Adrenal gland (tissue), 12 donors: ENCODE data around the gene CPN1. TPM values are rescaled to one million over a fixed set of nuclear protein-coding genes. Genes with fewer than 3 reads are reported as not detected.

Source experiments
- DNase-seq, 7 donors: peaks; one replicate each; pipeline ENCODE4 v3.0.0-alpha.2; 2019 to 2020
- H3K27ac ChIP-seq, 5 donors: fragments of 200-600 bp; sonication (generic) in 4 of 5; 1 replicate in 3 of 5; 2 replicates in 2 of 5; pipeline versions ENCODE4 v1.5.1 to v1.8.0; 2016 to 2020; ENCODE audit warnings: mild to moderate bottlenecking in 1 of 5
- H3K27me3 ChIP-seq: fragments of 200-600 bp; 2 replicates; pipeline ENCODE4 v1.8.0; 2021
- H3K36me3 ChIP-seq, 2 donors: fragments of 200-600 bp; replicated peaks in 1 of 2; 1 replicate in 1 of 2; 2 replicates in 1 of 2; pipeline versions ENCODE4 v1.5.1 to v1.8.0; 2018 to 2022
- H3K4me1 ChIP-seq, 2 donors: fragments of 200-600 bp; replicated peaks in 1 of 2; 1 replicate in 1 of 2; 2 replicates in 1 of 2; pipeline versions ENCODE4 v1.5.1 to v1.8.0; 2018 to 2021
- H3K4me3 ChIP-seq, 4 donors: fragments of 200-600 bp; sonication (generic) in 3 of 4; one replicate each; pipeline ENCODE4 v1.5.1; 2016 to 2018
- H3K9me3 ChIP-seq, 3 donors: fragments of 200-600 bp; sonication (generic) in 1 of 3; replicated peaks in 1 of 3; 1 replicate in 2 of 3; 2 replicates in 1 of 3; pipeline versions ENCODE4 v1.5.1 to v1.8.0; 2016 to 2021
- POLR2A ChIP-seq, 2 donors: fragments of 450-650 bp; IDR thresholded peaks; one replicate each; pipeline ENCODE4 v1.6.1; 2017; ENCODE audit warnings: antibody characterized with exemption in 2 of 2, mild to moderate bottlenecking in 2 of 2, moderate library complexity in 1 of 2
- WGBS, 4 donors: extraction: QIAGEN DNeasy Blood & Tissue Kit in 2 of 4; methylation state at CpG; one replicate each; pipeline versions ENCODE4 v1.1.5 to v1.1.7; 2013 to 2017; 5-methylcytosine and 5-hydroxymethylcytosine counted together
- intact Hi-C, 2 donors: fragments of 100-400 bp; cut with DNase I; formaldehyde crosslinking; loops; one replicate each; pipeline versions ENCODE4 v1.14.1 to v1.15.0; 2022 to 2023
- polyA plus RNA-seq, 3 donors: library from polyadenylated mRNA; stranded (reverse); fragments of 200-250 nt in 2 of 3; fragments of 350-450 nt in 1 of 3; fragmentation: Illumina TruSeq in 1 of 3; extraction: RNeasy Lipid Tissue Mini Kit (QIAGEN cat#74804) in 1 of 3; gene quantifications; one replicate each; pipeline ENCODE4 v1.2.3, GENCODE V29; 2013 to 2014
- total RNA-seq, 9 donors: library from RNA; depleted of rRNA in 4 of 9; stranded (reverse); fragments of >200 nt in 4 of 9; fragments of 120-200 nt in 1 of 9; fragmentation: NEBNext Ultra II Directional in 1 of 9; extraction: Animal tissue kit (Norgen Biotek cat#: 25700) in 1 of 9; gene quantifications; one replicate each; pipeline versions ENCODE4 v1.1.0 to v1.2.4, GENCODE V29; 2013 to 2023
- TF ChIP-seq, protein P1 (sequence below), 6 experiments: fragments of 450-650 bp in 4 of 6; fragments of 200-600 bp in 2 of 6; sonication (generic) in 1 of 6; IDR thresholded peaks; 1 replicate in 5 of 6; 2 replicates in 1 of 6; pipeline versions ENCODE4 v1.5.1 to v1.8.0; 2016 to 2021; ENCODE audit warnings: antibody characterized with exemption in 6 of 6, mild to moderate bottlenecking in 2 of 6, moderate library complexity in 1 of 6
- donor health status: healthy with polysubstance abuse.
- donor health status: Bipolar disorder and iron deficiency.
- donor health status: DM: yes; HTN: yes; CAD: no.
- donor health status: DM: no; HTN: no; CAD: no.
- donor health status: DM: no; HTN: no; CAD: no.
- donor health status: DM: yes; HTN: yes; CAD: no.

Gene CPN1
- total and polyA plus RNA-seq, 12 donors, result not detected

DNA sequence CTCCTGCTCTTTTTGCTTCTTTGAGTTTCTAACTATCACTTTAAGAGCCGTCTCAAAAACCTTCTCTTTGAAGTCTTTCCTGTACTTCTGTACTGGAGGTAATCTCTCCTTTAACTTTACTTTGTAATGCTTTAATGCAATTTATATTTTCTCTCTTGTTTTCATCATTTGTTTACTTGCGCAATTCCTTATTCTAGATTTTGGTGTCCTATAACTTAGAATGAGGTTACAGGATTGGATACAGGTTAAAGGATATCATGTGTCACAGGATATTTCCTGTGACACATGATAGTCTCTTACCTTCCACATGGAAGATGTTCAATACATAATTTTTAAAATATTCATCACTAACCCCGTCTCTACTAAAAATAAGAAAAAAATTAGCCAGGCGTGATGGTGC, 42.4 kb upstream of the CPN1 start:
- intact Hi-C loops, result no loop called here
- TF ChIP-seq, protein P1, sequence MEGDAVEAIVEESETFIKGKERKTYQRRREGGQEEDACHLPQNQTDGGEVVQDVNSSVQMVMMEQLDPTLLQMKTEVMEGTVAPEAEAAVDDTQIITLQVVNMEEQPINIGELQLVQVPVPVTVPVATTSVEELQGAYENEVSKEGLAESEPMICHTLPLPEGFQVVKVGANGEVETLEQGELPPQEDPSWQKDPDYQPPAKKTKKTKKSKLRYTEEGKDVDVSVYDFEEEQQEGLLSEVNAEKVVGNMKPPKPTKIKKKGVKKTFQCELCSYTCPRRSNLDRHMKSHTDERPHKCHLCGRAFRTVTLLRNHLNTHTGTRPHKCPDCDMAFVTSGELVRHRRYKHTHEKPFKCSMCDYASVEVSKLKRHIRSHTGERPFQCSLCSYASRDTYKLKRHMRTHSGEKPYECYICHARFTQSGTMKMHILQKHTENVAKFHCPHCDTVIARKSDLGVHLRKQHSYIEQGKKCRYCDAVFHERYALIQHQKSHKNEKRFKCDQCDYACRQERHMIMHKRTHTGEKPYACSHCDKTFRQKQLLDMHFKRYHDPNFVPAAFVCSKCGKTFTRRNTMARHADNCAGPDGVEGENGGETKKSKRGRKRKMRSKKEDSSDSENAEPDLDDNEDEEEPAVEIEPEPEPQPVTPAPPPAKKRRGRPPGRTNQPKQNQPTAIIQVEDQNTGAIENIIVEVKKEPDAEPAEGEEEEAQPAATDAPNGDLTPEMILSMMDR (IDR thresholded peaks at IDR 0.05), result no peak
- no peak overlapping the region for H3K27ac ChIP-seq
- H3K4me1 ChIP-seq, result no peaks in the 10 kb centered on the region
- H3K4me3 ChIP-seq, result no peak overlapping the region
- WGBS, 4 donors, result 74 to 78% (median 76%) methylated on average over 4 of the region's 4 CpGs
- DNase-seq, result no peak
- H3K27me3 ChIP-seq, result peaks cover 10% of the 10 kb centered on the region
- no peaks in the 10 kb centered on the region for H3K9me3 ChIP-seq
- H3K36me3 ChIP-seq, result no peaks in the 10 kb centered on the region

DNA sequence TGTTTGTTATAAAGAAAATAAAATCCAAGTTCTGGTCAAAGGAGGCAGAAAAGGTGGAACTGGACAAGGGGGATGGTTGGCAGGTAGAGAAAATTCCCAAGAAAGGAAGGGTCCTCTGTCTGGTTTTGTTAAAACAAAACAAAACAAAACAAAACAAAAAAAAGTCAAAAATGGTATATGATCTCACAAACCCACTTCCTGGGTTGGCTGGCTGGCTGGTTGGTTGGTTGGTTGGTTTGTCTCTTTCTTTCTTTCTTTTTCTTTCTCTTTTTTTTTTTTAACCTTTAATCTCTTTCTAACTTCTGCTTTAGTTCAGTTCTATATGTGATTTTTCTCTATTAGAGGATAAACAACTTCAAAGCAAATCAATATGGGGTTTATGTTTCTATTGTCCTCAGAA, 41.1 kb upstream of the CPN1 start:
- TF ChIP-seq, protein P1 (IDR thresholded peaks at IDR 0.05), result no peak
- no peak for TF ChIP-seq POLR2A (IDR thresholded peaks at IDR 0.05)

DNA sequence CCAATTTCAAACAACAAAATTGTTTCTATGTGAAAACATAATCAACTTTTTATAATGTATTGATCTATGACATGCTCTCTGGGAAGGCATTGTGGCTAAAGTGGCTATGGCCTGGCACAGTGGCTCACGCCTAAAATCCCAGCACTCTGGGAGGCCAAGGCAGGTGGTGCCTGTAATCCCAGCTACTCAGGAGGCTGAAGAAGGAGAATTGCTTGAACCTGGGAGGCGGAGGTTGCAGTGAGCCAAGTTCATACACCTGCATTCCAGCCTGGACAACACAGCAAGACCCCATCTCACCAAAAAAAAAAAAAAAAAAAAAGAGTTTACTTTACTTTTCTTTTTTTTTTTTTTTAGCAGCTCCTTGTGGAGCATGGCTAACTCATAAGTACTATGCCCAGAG, 38.9 kb upstream of the CPN1 start:
- no peaks in the 10 kb centered on the region for H3K9me3 ChIP-seq
- H3K36me3 ChIP-seq, result no peaks in the 10 kb centered on the region
- H3K4me3 ChIP-seq, result no peak overlapping the region
- H3K27ac ChIP-seq, result no peak overlapping the region
- no peak for TF ChIP-seq POLR2A (IDR thresholded peaks at IDR 0.05)
- no peaks in the 10 kb centered on the region for H3K4me1 ChIP-seq
- 81 to 100% (median 85%) methylated on average over 2 of the region's 2 CpGs for WGBS, 4 donors
- DNase-seq, result no peak
- intact Hi-C loops, result no loop called here
- H3K27me3 ChIP-seq, result peaks cover 23% of the 10 kb centered on the region

More for the DNA sequence above, 41.1 kb upstream of the CPN1 start:
- Histone ChIP-seq H3K27me3 (peaks cover 11% of the 10 kb centered on the region), H3K4me3 (no peak overlapping the region), H3K9me3 (no peaks in the 10 kb centered on the region), H3K4me1 (no peaks in the 10 kb centered on the region), H3K36me3 (no peaks in the 10 kb centered on the region), H3K27ac (no peak overlapping the region)
- DNase-seq, result no peak
- intact Hi-C loops, result no loop called here

DNA sequence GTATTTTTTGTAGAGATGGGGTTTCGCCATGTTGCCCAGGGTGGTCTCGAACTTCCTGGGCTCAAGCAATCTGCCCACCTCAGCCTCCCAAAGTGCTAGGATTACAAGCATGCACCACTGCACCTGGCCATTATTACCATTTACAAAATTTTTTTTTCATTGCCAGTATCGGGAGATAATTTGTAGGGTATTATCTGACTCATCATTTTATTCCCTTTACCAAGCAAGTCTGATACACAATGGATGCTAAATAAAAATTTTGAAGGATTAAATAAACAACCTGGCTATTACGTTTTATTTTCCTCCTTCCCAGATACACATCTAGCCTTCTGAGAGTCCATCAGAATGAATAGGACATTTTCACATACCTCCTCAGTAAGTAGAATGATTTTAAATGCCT, 38.1 kb upstream of the CPN1 start:
- intact Hi-C loops, result no loop called here
- 76 to 85% (median 79%) methylated on average over 4 of the region's 4 CpGs for WGBS, 4 donors
- H3K4me1 ChIP-seq, result peaks cover 0 to 3% of the 10 kb centered on the region in 2 donors

More for the DNA sequence above, 38.1 kb upstream of the CPN1 start:
- no peak for DNase-seq
- peaks cover 24% of the 10 kb centered on the region for H3K27me3 ChIP-seq
- H3K9me3 ChIP-seq, result no peaks in the 10 kb centered on the region
- no peak overlapping the region for H3K4me3 ChIP-seq
- H3K27ac ChIP-seq, result no peak overlapping the region
- H3K36me3 ChIP-seq, result no peaks in the 10 kb centered on the region
- TF ChIP-seq POLR2A (IDR thresholded peaks at IDR 0.05), result no peak
- TF ChIP-seq, protein P1 (IDR thresholded peaks at IDR 0.05), result no peak
